ENCODE data around the gene DNAJB8.

DNAJB8 gene

DNA sequence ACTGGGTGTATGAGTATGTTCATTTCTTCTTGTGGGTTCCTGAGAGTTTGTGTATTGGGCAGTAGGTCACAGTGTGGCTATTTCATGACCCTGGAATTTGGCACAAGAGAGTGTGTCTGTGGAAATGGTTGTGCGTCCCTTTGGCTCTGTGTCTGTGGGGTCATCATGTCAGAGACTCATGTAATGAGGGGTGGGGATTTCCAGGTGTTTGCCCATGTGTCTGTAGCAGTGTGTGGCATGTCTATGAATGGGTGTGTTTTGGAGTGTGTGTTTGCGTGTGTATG, 27.6 kb upstream of the DNAJB8 start:
- no peak for DNase-seq (ENCODE audit: low read depth in 2 of 2)

- DNase-seq (ENCODE audit: low read depth in 2 of 2) = no peak
Observed at GRCh38 chr3:128493570-128494366, 27.1 kb upstream of the DNAJB8 start.

DNA sequence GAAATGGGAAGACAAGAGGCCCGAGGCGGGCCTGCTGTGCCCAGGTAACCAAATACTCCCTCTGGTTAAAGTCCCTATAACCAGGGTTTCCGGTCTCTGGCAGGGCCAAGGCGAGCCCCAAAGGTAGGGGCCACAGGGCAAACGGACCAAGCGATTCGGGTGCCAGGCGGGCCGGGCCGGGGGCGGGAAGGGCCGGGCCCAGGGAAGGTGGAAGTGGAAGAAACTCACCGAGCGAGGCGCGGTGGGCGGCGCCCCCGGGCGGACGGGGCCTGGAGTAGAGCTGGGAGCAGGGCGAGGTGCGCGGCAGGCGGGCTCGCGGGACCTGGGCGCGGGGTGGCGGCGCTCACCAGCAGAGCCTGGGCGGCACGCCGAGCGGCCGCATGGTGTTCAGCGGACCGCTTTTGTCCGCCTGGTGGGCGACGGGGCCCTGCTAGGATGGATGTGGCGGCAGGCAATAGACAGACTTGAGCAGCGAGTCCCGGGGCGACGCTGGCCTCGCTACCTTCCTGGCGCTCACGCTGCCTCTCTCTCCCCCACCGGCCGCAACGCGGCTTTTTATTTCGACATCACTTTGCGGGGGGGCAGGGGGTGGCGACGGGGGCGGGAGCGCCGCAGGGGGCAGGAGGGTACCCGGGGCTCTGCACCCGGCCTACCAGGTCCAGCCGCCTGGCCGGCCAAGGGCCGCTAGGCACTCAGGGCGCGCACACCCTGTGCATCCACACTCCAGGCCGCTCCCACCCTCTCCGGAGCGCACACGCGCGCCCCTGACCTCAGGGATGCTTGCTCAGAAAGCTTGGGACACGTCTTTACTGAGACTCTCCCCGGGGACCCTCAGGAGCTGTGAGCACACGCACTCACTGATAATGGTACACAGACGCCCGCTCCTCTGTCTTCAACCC, 26.2 kb upstream of the DNAJB8 start, which contains the start of gene GATA2:
TSS of gene GATA2 (minus strand) at position 531 of the 899 bp plus-strand sequence. CDS start 6,170 bp downstream, outside the sequence.
- no peak for DNase-seq (ENCODE audit: low read depth in 2 of 2)

DNA sequence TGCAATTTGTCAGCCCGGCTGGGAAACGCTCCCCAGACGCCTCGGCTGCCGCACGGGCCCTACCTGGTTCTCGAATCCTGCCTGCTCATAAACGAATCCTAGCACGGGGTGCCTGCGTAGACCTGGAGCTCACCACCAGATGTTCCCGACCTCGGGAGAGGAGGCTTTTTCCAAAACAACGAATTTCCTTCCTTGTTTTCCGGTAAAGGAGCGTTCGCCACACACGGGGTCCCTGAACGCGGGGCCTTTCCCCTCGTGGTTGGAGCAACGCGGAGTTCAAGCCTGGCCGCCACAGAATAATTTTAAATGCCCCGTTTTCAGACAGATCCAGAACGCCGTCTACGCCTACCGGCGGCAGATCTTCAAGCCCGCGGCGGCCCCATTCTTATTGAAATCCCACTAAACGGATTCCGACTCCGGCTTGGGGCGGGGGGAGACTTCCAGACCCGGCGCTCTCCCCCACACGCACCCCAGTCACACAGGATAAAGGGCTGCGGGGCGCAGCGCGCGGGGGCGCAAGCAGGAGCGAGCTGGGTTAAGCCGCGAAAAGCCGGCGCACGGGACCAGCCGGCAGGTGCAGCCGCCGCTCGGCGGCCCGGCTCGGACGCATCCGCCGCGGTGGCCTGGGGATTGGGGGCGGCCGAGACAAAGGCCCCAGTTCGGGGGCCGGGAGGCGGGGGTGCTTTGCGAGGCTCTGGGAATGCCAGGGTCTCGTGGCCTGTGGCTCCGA, 25.4 kb upstream of the DNAJB8 start:
- DNase-seq (ENCODE audit: low read depth in 2 of 2) = no peak

- DNase-seq (ENCODE audit: low read depth in 2 of 2) = no peak
Observed at GRCh38 chr3:128491691-128491940, 24.9 kb upstream of the DNAJB8 start.

- no peak for DNase-seq (ENCODE audit: low read depth in 2 of 2)
Observed at GRCh38 chr3:128490915-128491690, 24.4 kb upstream of the DNAJB8 start.

DNA sequence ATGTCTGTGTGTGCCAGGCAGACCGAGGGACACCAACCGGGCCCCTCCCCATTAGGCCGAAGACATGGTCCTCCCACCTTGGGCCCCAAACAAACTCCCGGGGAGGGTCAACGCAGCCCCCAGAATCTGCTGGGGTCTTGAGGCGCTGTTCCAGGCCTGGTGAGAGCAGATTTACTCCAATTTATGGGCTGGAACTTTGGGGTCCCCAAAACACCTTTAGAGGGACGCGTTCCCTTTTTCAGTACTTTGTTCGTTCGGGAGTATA, 23.9 kb upstream of the DNAJB8 start:
- no peak for DNase-seq (ENCODE audit: low read depth in 2 of 2)

- no peak for DNase-seq (ENCODE audit: low read depth in 2 of 2)
Observed at GRCh38 chr3:128489927-128490649, 23.4 kb upstream of the DNAJB8 start.

- no peak for DNase-seq (ENCODE audit: low read depth in 2 of 2)
Observed at GRCh38 chr3:128489674-128489926, 22.9 kb upstream of the DNAJB8 start.

DNA sequence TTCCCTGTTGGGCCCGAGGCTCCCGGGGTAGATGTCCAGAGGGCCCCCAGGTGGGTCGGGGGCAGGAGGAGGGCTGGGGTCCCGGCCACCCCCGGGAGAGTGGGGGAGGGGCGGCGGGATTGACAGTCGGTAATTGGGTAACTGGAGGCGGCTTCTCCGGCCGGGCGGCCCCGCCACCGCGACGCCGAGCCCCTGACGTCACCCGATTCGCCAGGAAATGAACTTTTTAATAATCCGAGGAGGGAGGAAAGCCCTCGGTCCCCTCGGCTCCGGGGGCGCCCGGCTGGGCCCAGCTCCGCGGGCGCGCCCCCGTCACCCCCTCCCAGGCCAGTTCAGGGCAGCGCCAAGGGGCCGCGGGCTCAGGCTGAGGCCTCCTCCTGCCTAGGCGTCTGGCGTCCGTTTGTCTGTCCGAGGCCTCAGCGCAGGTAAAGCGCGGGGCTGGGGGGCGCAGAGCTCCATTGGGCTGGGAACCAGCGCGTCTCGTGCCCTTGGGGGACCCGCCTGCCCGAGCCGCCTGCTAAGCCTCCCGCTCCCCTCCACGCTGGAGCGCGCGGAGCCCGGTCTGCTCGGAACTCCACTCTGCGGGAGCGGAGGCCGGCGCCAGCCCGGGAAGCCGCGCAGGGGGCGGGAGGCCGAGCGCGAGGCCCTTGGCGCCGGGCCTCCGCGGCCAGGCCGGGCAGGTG, 22.4 kb upstream of the DNAJB8 start:
- no peak for DNase-seq (ENCODE audit: low read depth in 2 of 2)

DNA sequence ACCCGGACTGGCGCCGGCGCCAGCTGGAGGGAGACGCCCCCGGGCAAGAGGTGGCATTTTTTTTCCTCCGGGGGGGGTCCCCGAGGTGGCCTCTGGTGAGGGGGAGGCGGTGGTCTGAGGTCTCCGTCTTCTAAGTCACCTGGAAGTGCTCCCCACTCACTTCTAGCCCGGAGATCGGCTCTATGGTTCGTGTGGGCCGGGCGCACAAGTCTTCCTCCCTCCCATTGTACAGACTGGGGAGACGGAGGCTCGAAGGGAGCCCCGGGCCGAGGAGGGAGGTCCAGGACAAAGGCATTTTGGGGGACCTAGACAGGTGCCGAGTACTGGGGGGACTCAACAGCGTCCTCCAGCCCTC, 21.9 kb upstream of the DNAJB8 start:
- no peak for DNase-seq (ENCODE audit: low read depth in 2 of 2)

- DNase-seq (ENCODE audit: low read depth in 2 of 2) = no peak
Observed at GRCh38 chr3:128487813-128488635, 21.3 kb upstream of the DNAJB8 start.

DNA sequence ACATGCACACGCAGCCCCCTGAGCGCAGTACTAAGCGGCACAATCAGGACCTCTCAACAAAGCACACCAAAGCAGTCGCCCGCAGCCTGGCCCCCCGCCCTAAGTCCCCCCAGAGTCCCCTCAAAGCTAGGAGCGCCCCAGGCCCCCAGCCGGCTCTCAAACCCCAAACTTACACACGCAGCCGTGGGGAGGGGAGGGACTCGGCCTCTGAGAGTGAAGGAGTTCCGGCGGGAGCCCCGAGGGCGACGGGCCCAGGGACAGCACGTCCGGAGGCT, 20.8 kb upstream of the DNAJB8 start:
- no peak for DNase-seq (ENCODE audit: low read depth in 2 of 2)

GRCh38 chr3:128486681-128487537, 20.2 kb upstream of the DNAJB8 start:
- DNase-seq (ENCODE audit: low read depth in 2 of 2) = no peak

- no peak for DNase-seq (ENCODE audit: low read depth in 2 of 2)
Observed at GRCh38 chr3:128486205-128486628, 19.5 kb upstream of the DNAJB8 start.

GRCh38 chr3:128485282-128486204, 18.9 kb upstream of the DNAJB8 start:
- no peak for DNase-seq (ENCODE audit: low read depth in 2 of 2)

GRCh38 chr3:128484404-128485281, 18.0 kb upstream of the DNAJB8 start:
- DNase-seq (ENCODE audit: low read depth in 2 of 2) = no peak

All from stimulated activated CD8-positive, alpha-beta memory T cell treated with anti-CD3 and anti-CD28 coated beads, Interleukin-7, amount 100 ng/mL, for 4 hours (primary cell).